Activated naive CD4-positive, alpha-beta T cell treated with anti-CD3 and anti-CD28 coated beads, Interleukin-2, amount 50 U/mL, for 72 hours (primary cell): ENCODE measurements around the gene EFCAB5. TPM values are rescaled to one million over a fixed set of nuclear protein-coding genes. Genes with fewer than 3 reads are reported as not detected.
"Not testable (repeated sequence)": the region's sequence is repeated elsewhere in the genome, so short reads cannot be mapped to it uniquely, and the experiment has no call there.

Source experiments
- ATAC-seq, 2 donors: fragments of 150-1000 bp; cut with Tn5 transposase; 2 replicates each; pipeline ENCODE4 v1.10.0; 2021; ENCODE audit warnings: mild to moderate bottlenecking in 2 of 2, moderate library complexity in 2 of 2
- DNase-seq, 2 donors: peaks; one replicate each; pipeline ENCODE4 v3.0.0; 2021 to 2022; ENCODE audit warnings: low spot score in 2 of 2
- H3K27ac Mint-ChIP-seq, 2 donors: one replicate each; pipeline ENCODE4 v1.8.0; 2022; ENCODE audit warnings: mild to moderate bottlenecking in 2 of 2, mixed read lengths in 2 of 2
- H3K36me3 Mint-ChIP-seq, 2 donors: one replicate each; pipeline ENCODE4 v1.8.0; 2022; ENCODE audit warnings: mixed read lengths in 2 of 2
- H3K9me3 Mint-ChIP-seq, 2 donors: one replicate each; pipeline ENCODE4 v1.8.0; 2022; ENCODE audit warnings: mixed read lengths in 2 of 2
- total RNA-seq, 2 donors: library from RNA; stranded (reverse); gene quantifications; one replicate each; pipeline ENCODE4 v1.2.3, GENCODE V29; 2022

The EFCAB5 gene
- total RNA-seq, 2 donors from 2014 or later, result 0.18 to 0.84 TPM

GRCh38 chr17:29968271-29968670, 26.8 kb downstream of the EFCAB5 start:
- H3K27ac Mint-ChIP-seq, result no peak overlapping the region
- H3K9me3 Mint-ChIP-seq, result no peaks in the 10 kb centered on the region
- ATAC-seq (no peak), DNase-seq (no peak)
- H3K36me3 Mint-ChIP-seq, result no peaks in the 10 kb centered on the region

- Mint-ChIP-seq H3K9me3 (no peaks in the 10 kb centered on the region), H3K36me3 (no peaks in the 10 kb centered on the region), H3K27ac (no peak overlapping the region)
- no peak for ATAC-seq
- no peak for DNase-seq
These were observed 30.8 kb downstream of the EFCAB5 start for GRCh38 chr17:29972277-29972676.

- no peak for DNase-seq
- ATAC-seq, result no peak
- no peaks in the 10 kb centered on the region for H3K9me3 Mint-ChIP-seq
- H3K36me3 Mint-ChIP-seq, result no peaks in the 10 kb centered on the region
- H3K27ac Mint-ChIP-seq, result no peak overlapping the region
These were observed 31.6 kb downstream of the EFCAB5 start for GRCh38 chr17:29973005-29973404.

GRCh38 chr17:29977836-29978235, 36.4 kb downstream of the EFCAB5 start:
- H3K9me3 Mint-ChIP-seq, result no peaks in the 10 kb centered on the region
- no peak overlapping the region for H3K27ac Mint-ChIP-seq
- DNase-seq (no peak), ATAC-seq (no peak)
- no peaks in the 10 kb centered on the region for H3K36me3 Mint-ChIP-seq

- Mint-ChIP-seq H3K9me3 (peaks cover 4 to 5% of the 10 kb centered on the region in 2 donors), H3K36me3 (no peaks in the 10 kb centered on the region), H3K27ac (no peak overlapping the region)
- ATAC-seq, result no peak
- DNase-seq, result no peak
These were observed 38.8 kb downstream of the EFCAB5 start for GRCh38 chr17:29980261-29980660.

GRCh38 chr17:29982991-29983653, 41.7 kb downstream of the EFCAB5 start:
- Mint-ChIP-seq H3K9me3 (peaks cover 4 to 5% of the 10 kb centered on the region in 2 donors), H3K36me3 (no peaks in the 10 kb centered on the region), H3K27ac (no peak overlapping the region)
- ATAC-seq (no peak), DNase-seq (no peak)

GRCh38 chr17:29996458-29996857, 55.0 kb downstream of the EFCAB5 start:
- Mint-ChIP-seq H3K9me3 (peaks cover 0 to 4% of the 10 kb centered on the region in 2 donors), H3K36me3 (no peaks in the 10 kb centered on the region), H3K27ac (no peak overlapping the region)
- DNase-seq (no peak), ATAC-seq (no peak)

- no peak for DNase-seq
- peak; percentile 53 to 88 for ATAC-seq
- no peak overlapping the region for H3K27ac Mint-ChIP-seq
- H3K36me3 Mint-ChIP-seq, result no peaks in the 10 kb centered on the region
- no peaks in the 10 kb centered on the region for H3K9me3 Mint-ChIP-seq
These were observed 58.7 kb downstream of the EFCAB5 start for GRCh38 chr17:30000001-30000754.

GRCh38 chr17:30000755-30001257, 59.4 kb downstream of the EFCAB5 start:
- Mint-ChIP-seq H3K36me3 (no peaks in the 10 kb centered on the region), H3K9me3 (no peaks in the 10 kb centered on the region), H3K27ac (peak overlapping the region; percentile 23 to 39)
- DNase-seq (no peak), ATAC-seq (peak; percentile 14 to 35)

GRCh38 chr17:30002088-30002487, 60.7 kb downstream of the EFCAB5 start:
- H3K27ac Mint-ChIP-seq, result no peak overlapping the region
- no peak for ATAC-seq
- H3K9me3 Mint-ChIP-seq, result no peaks in the 10 kb centered on the region

GRCh38 chr17:30005709-30006320, 64.4 kb downstream of the EFCAB5 start:
- no peaks in the 10 kb centered on the region for H3K9me3 Mint-ChIP-seq
- H3K36me3 Mint-ChIP-seq, result no peaks in the 10 kb centered on the region
- H3K27ac Mint-ChIP-seq, result no peak overlapping the region
- ATAC-seq (no peak), DNase-seq (no peak)

More at GRCh38 chr17:30002088-30002487, 60.7 kb downstream of the EFCAB5 start:
- DNase-seq, result no peak
- H3K36me3 Mint-ChIP-seq, result no peaks in the 10 kb centered on the region

- not testable (repeated sequence) for H3K36me3 Mint-ChIP-seq, DNase-seq, ATAC-seq
These were observed 70.5 kb downstream of the EFCAB5 start for GRCh38 chr17:30011934-30012333.

GRCh38 chr17:30021708-30022317, 80.4 kb downstream of the EFCAB5 start:
- no peaks in the 10 kb centered on the region for H3K9me3 Mint-ChIP-seq
- ATAC-seq (peak; percentile 48 to 49), DNase-seq (peak in 1 of 2 donors; percentile 23)
- H3K27ac Mint-ChIP-seq, result no peak overlapping the region
- no peaks in the 10 kb centered on the region for H3K36me3 Mint-ChIP-seq

More at GRCh38 chr17:30011934-30012333, 70.5 kb downstream of the EFCAB5 start:
- not testable (repeated sequence) for H3K27ac Mint-ChIP-seq, H3K9me3 Mint-ChIP-seq

- not testable (repeated sequence) for H3K9me3 Mint-ChIP-seq, ATAC-seq, H3K27ac Mint-ChIP-seq, H3K36me3 Mint-ChIP-seq, DNase-seq
These were observed 83.9 kb downstream of the EFCAB5 start for GRCh38 chr17:30025325-30025724.

- Mint-ChIP-seq H3K9me3 (no peaks in the 10 kb centered on the region), H3K27ac (no peak overlapping the region), H3K36me3 (no peaks in the 10 kb centered on the region)
- no peak for DNase-seq
- no peak for ATAC-seq
These were observed 86.2 kb downstream of the EFCAB5 start for GRCh38 chr17:30027676-30028075.

- DNase-seq, result no peak
- ATAC-seq, result peak; percentile 22 to 65
- H3K9me3 Mint-ChIP-seq, result no peaks in the 10 kb centered on the region
- no peaks in the 10 kb centered on the region for H3K36me3 Mint-ChIP-seq
- peak overlapping the region in 1 of 2 donors; percentile 60 for H3K27ac Mint-ChIP-seq
These were observed 89.9 kb downstream of the EFCAB5 start for GRCh38 chr17:30031214-30031869.
